ENCODE results near the gene FASTKD3.

GRCh38 chr5:7908317-7908716 is 39.5 kb upstream of the FASTKD3 start:
- TF ChIP-seq, protein P1, sequence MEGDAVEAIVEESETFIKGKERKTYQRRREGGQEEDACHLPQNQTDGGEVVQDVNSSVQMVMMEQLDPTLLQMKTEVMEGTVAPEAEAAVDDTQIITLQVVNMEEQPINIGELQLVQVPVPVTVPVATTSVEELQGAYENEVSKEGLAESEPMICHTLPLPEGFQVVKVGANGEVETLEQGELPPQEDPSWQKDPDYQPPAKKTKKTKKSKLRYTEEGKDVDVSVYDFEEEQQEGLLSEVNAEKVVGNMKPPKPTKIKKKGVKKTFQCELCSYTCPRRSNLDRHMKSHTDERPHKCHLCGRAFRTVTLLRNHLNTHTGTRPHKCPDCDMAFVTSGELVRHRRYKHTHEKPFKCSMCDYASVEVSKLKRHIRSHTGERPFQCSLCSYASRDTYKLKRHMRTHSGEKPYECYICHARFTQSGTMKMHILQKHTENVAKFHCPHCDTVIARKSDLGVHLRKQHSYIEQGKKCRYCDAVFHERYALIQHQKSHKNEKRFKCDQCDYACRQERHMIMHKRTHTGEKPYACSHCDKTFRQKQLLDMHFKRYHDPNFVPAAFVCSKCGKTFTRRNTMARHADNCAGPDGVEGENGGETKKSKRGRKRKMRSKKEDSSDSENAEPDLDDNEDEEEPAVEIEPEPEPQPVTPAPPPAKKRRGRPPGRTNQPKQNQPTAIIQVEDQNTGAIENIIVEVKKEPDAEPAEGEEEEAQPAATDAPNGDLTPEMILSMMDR (IDR thresholded peaks at IDR 0.05) = no peak
- no peak for TF ChIP-seq POLR2A (IDR thresholded peaks at IDR 0.05)

Measured in adrenal gland (tissue), 5 donors.